GM12892 (cell line): ENCODE results near the gene OR1F1.

Experiments used
- POLR2A ChIP-seq: IDR thresholded peaks from 2 replicates; pipeline ENCODE4 v1.6.1; 2011; ENCODE audit warnings: low read depth, low read length, control low read depth
- POLR2AphosphoS5 ChIP-seq: IDR thresholded peaks from 2 replicates; pipeline ENCODE4 v1.6.1; 2011; ENCODE audit warnings: low read depth, low read length, control low read depth
- TAF1 ChIP-seq: IDR thresholded peaks from 2 replicates; pipeline ENCODE4 v1.6.1; 2011; ENCODE audit warnings: low read depth, mild to moderate bottlenecking, control low read depth, low read length, borderline replicate concordance

DNA sequence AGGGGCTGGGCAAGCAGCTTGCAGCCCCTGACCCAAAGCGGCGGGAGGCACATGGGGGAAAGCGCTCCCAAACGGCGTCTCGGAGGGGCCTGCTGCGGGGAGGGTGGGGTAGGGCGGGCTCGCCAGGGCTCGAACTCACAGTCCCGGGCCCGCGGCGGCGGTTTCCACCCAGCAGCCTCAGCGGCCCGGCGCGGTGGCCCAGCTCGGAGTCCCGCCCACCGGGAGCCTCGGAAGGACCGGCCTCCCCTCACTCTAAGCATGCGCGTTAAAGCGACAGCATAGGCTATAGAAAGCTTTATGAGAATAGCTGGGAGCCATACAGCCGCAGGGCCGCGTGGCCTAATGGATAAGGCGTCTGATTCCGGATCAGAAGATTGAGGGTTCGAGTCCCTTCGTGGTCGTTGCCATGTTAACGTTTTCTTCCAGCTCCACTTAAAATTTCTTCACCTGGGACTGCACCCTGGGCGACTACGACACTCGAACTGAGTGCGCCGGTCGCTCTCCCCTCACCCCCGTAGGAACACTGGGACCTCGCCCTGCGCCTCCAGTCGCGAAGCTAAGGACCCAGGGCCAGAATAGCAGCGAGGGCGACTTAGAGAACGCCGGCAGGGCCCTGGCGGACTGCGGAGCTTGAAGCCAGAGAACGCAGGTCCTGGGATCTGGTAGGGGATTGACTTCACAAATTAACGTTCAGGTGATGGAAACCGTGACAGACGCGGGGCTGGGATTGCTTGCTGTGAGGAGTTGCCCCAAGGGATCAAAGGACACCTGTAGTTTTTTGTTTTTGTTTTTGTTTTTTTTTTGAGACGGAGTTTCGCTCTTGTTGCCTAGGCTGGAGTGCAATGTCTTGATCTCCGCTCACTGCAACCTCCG, 37.4 kb upstream of the OR1F1 start:
- TF ChIP-seq POLR2A (no peak), TAF1 (no peak), POLR2AphosphoS5 (no peak)
